A549 (cell line): ENCODE data around the gene CYGB. TPM values are rescaled to one million over a fixed set of nuclear protein-coding genes. Genes with fewer than 3 reads are reported as not detected.
A peak's percentile ranks its signal among the peaks of the same experiment; 100 is the strongest.

ENCODE experiments used
- ATAC-seq, 2 experiments: fragments of 200-7000 bp in 1 of 2; fragments of >200 bp in 1 of 2; cut with Nextera tagmentation in 1 of 2; cut with Tn5 transposase in 1 of 2; 3 replicates each; pipeline versions ENCODE4 v1.8.0 to v1.9.1; 2018 to 2020; ENCODE audit warnings: mild to moderate bottlenecking in 1 of 2, moderate library complexity in 1 of 2
- CTCF ChIA-PET: fragments of 300-600 bp; sonication (Branson Sonifier 250); formaldehyde crosslinking; extraction: SDS; loops from one replicate; lab custom pipeline; 2021; ENCODE audit warnings: antibody characterized with exemption, inconsistent platforms; lab: Yijun Ruan, JAX
- POLR2A ChIA-PET: fragments of 350-600 bp; formaldehyde crosslinking; extraction: SDS; loops from one replicate; lab custom pipeline; 2021; ENCODE audit warnings: antibody characterized with exemption, inconsistent platforms; lab: Yijun Ruan, JAX
- DNase-seq, 2 experiments: peaks; one replicate each; pipeline versions ENCODE4 v3.0.0 to v3.0.0-alpha.2; 2011 to 2016; ENCODE audit warnings: low read depth in 1 of 2, low spot score in 1 of 2
- FAIRE-seq: peaks from 2 replicates; lab custom pipeline; 2011; peaks lifted over from hg19 to GRCh38; lab: Jason Lieb, UNC
- H3K27ac ChIP-seq, 2 experiments: fragments of >200 bp; sonication (Bioruptor Twin); formaldehyde crosslinking; 3 replicates each; pipeline ENCODE4 v1.5.1; 2016 to 2017
- H3K4me1 ChIP-seq: fragments of >200 bp; sonication (Bioruptor Twin); formaldehyde crosslinking; 3 replicates; pipeline ENCODE4 v1.6.1; 2016
- H3K4me2 ChIP-seq: fragments of >200 bp; sonication (Bioruptor Twin); formaldehyde crosslinking; 3 replicates; pipeline ENCODE4 v1.6.1; 2016
- H3K4me3 ChIP-seq: fragments of >200 bp; sonication (Bioruptor Twin); formaldehyde crosslinking; 3 replicates; pipeline ENCODE4 v1.5.1; 2016
- H3K9me3 ChIP-seq: fragments of >200 bp; sonication (Bioruptor Twin); formaldehyde crosslinking; 3 replicates; pipeline ENCODE4 v1.6.1; 2016
- CHD4 ChIP-seq: fragments of 200-600 bp; sonication (generic); IDR thresholded peaks from 2 replicates; pipeline ENCODE4 v1.6.1; 2016; ENCODE audit warnings: antibody characterized with exemption, mild to moderate bottlenecking, borderline replicate concordance
- ELK1 ChIP-seq: fragments of 150-350 bp; IDR thresholded peaks from 2 replicates; pipeline ENCODE4 v1.6.1; 2014; ENCODE audit warnings: low read depth, mild to moderate bottlenecking, low read length
- EP300 ChIP-seq, 2 experiments: fragments of >200 bp; sonication (Bioruptor Twin); formaldehyde crosslinking; IDR thresholded peaks; 2 replicates in 1 of 2; 3 replicates in 1 of 2; pipeline ENCODE4 v1.6.1; 2016 to 2017
- FOSB ChIP-seq: fragments of 250-450 bp; sonication (Bioruptor Pico); IDR thresholded peaks from 2 replicates; pipeline ENCODE4 v1.5.0; 2020; ENCODE audit warnings: mild to moderate bottlenecking, moderate library complexity
- FOSL2 ChIP-seq, 2 experiments: fragments of 450-650 bp in 1 of 2; fragments of >200 bp in 1 of 2; sonication (Bioruptor Twin) in 1 of 2; formaldehyde crosslinking; IDR thresholded peaks; 2 replicates each; pipeline versions ENCODE4 v1.5.0 to v1.6.1; 2016 to 2020; ENCODE audit warnings: mild to moderate bottlenecking in 1 of 2, moderate library complexity in 1 of 2
- FOXS1 ChIP-seq: fragments of 250-450 bp; sonication (Bioruptor Pico); IDR thresholded peaks from 2 replicates; pipeline ENCODE4 v1.5.0; 2020; ENCODE audit warnings: mild to moderate bottlenecking, moderate library complexity
- HES2 ChIP-seq: fragments of >200 bp; sonication (Bioruptor Twin); formaldehyde crosslinking; IDR thresholded peaks from 2 replicates; pipeline ENCODE4 v1.6.1; 2016
- HEYL ChIP-seq: fragments of 250-450 bp; sonication (Bioruptor Pico); IDR thresholded peaks from 2 replicates; pipeline ENCODE4 v1.8.0; 2021; ENCODE audit warnings: mild to moderate bottlenecking, moderate library complexity
- JUNB ChIP-seq: fragments of >200 bp; sonication (Bioruptor Twin); formaldehyde crosslinking; IDR thresholded peaks from 2 replicates; pipeline ENCODE4 v1.6.1; 2016
- NPAS2 ChIP-seq: fragments of 250-450 bp; sonication (Bioruptor Pico); IDR thresholded peaks from 2 replicates; pipeline ENCODE4 v1.8.0; 2022; ENCODE audit warnings: mild to moderate bottlenecking, moderate library complexity, borderline replicate concordance
- PBX3 ChIP-seq: IDR thresholded peaks from 2 replicates; pipeline ENCODE4 v1.6.1; 2012
- RARB ChIP-seq: fragments of 250-450 bp; sonication (Bioruptor Pico); IDR thresholded peaks from 2 replicates; pipeline ENCODE4 v1.8.0; 2021; ENCODE audit warnings: mild to moderate bottlenecking, moderate library complexity
- REST ChIP-seq: fragments of 200-600 bp; sonication (generic); IDR thresholded peaks from 2 replicates; pipeline ENCODE4 v1.6.1; 2016; ENCODE audit warnings: antibody characterized with exemption, mild to moderate bottlenecking, moderate library complexity
- RFX5 ChIP-seq: fragments of 450-650 bp; IDR thresholded peaks from 2 replicates; pipeline ENCODE4 v1.7.1; 2014; ENCODE audit warnings: antibody characterized with exemption, mild to moderate bottlenecking, moderate library complexity
- RNF2 ChIP-seq: fragments of 200-600 bp; sonication (generic); IDR thresholded peaks from 2 replicates; pipeline ENCODE4 v1.6.1; 2016; ENCODE audit warnings: low read depth, mild to moderate bottlenecking, antibody characterized with exemption, moderate library complexity, borderline replicate concordance
- SREBF2 ChIP-seq: fragments of 450-650 bp; IDR thresholded peaks from 2 replicates; pipeline ENCODE4 v1.6.1; 2014; ENCODE audit warnings: mild to moderate bottlenecking, moderate library complexity
- USF2 ChIP-seq: fragments of 450-650 bp; IDR thresholded peaks from 2 replicates; pipeline ENCODE4 v1.6.1; 2014; ENCODE audit warnings: antibody characterized with exemption
- ZSCAN20 ChIP-seq: fragments of 250-450 bp; sonication (Bioruptor Pico); IDR thresholded peaks from 2 replicates; pipeline ENCODE4 v1.8.0; 2022; ENCODE audit warnings: mild to moderate bottlenecking, moderate library complexity
- WGBS: methylation state at CpG from one replicate; pipeline ENCODE4 v1.1.6; 2017; ENCODE audit errors: missing lambda C conversion rate; 5-methylcytosine and 5-hydroxymethylcytosine counted together
- polyA plus RNA-seq, 4 experiments: library from polyadenylated mRNA; depleted of rRNA in 3 of 4; stranded (reverse); fragments of >200 nt; fragmentation: RNase III in 1 of 4; extraction: RNeasy Plus Mini Kit Qiagen cat#74134 plus additional on column Dnase treatment in 1 of 4; gene quantifications; 2 replicates in 3 of 4; 3 replicates in 1 of 4; pipeline ENCODE4 v1.2.3, GENCODE V29; 2011 to 2017

The CYGB gene
- polyA plus RNA-seq, 2 of the 4 experiments (the other 2 are of a cell fraction) = 1.1 TPM

- H3K27ac ChIP-seq = no peak overlapping the region
- H3K4me1 ChIP-seq = peaks cover 24% of the 10 kb centered on the region
Observed at GRCh38 chr17:76542984-76543383, 5.5 kb upstream of the CYGB start.

GRCh38 chr17:76542566-76542971 is 5.1 kb upstream of the CYGB start:
- ChIA-PET POLR2A (interaction anchor here (1.0 kb wide), 1 partner anchor 15 kb away, joined by 4 read pairs; no protein-coding TSS in a partner anchor), CTCF (interaction anchor here (0.9 to 17.7 kb wide), 7 partner anchors 10 to 185 kb away, joined by 3 to 362 read pairs (median 12); no protein-coding TSS in a partner anchor)
- H3K4me3 ChIP-seq = no peak overlapping the region
- FAIRE-seq = no peak
- WGBS = 84% methylated on average over 10 of the region's 10 CpGs
- TF ChIP-seq FOXS1 (CRISPR knock-in tag) = no peak
- TF ChIP-seq RNF2 = no peak
- no peak for TF ChIP-seq FOSB (CRISPR knock-in tag)
- TF ChIP-seq REST = no peak
- TF ChIP-seq USF2 = no peak
- no peak for TF ChIP-seq PBX3
- TF ChIP-seq FOSL2 (IDR thresholded peaks at IDR 0.05) = no peak
- TF ChIP-seq FOSL2 (CRISPR knock-in tag; IDR thresholded peaks at IDR 0.05) = no peak
- no peak for TF ChIP-seq RFX5
- TF ChIP-seq ZSCAN20 (CRISPR knock-in tag) = no peak
- no peak for TF ChIP-seq SREBF2
- TF ChIP-seq JUNB = no peak
- no peak for TF ChIP-seq ELK1
- no peak overlapping the region for H3K4me2 ChIP-seq
- H3K27ac ChIP-seq = peak overlapping the region in 1 of 2 experiments; percentile 18; a peak in 1 of 6 replicates
- no peaks in the 10 kb centered on the region for H3K9me3 ChIP-seq
- peaks cover 22% of the 10 kb centered on the region for H3K4me1 ChIP-seq
- no peak for DNase-seq
- no peak for ATAC-seq

More at GRCh38 chr17:76542984-76543383, 5.5 kb upstream of the CYGB start:
- ChIA-PET POLR2A (interaction anchor here (1.0 kb wide), 1 partner anchor 14 kb away, joined by 4 read pairs; no protein-coding TSS in a partner anchor), CTCF (interaction anchor here (0.7 to 17.7 kb wide), 9 partner anchors 9 to 184 kb away, joined by 3 to 362 read pairs (median 7); no protein-coding TSS in a partner anchor)
- ATAC-seq (no peak), FAIRE-seq (no peak), DNase-seq (no peak)
- Histone ChIP-seq H3K4me2 (no peak overlapping the region), H3K9me3 (no peaks in the 10 kb centered on the region), H3K4me3 (no peak overlapping the region)
- TF ChIP-seq NPAS2 (CRISPR knock-in tag) = no peak
- no peak for TF ChIP-seq RARB (CRISPR knock-in tag)
- TF ChIP-seq CHD4 = no peak
- TF ChIP-seq EP300 (IDR thresholded peaks at IDR 0.05) = no peak
- TF ChIP-seq HEYL (CRISPR knock-in tag) = no peak
- TF ChIP-seq HES2 = no peak
- WGBS = 76% methylated on average over 8 of the region's 8 CpGs
